ENCODE measurements around the gene ZPLD1. TPM values are rescaled to one million over a fixed set of nuclear protein-coding genes. Genes with fewer than 3 reads are reported as not detected.

ZPLD1 gene
- total RNA-seq, 4 donors from 2014 or later = not detected

- Histone ChIP-seq H3K27ac (no peak overlapping the region), H3K4me3 (no peak overlapping the region), H3K36me3 (no peaks in the 10 kb centered on the region), H3K4me1 (peaks cover 0 to 8% (median 0%) of the 10 kb centered on the region in 3 donors), H3K27me3 (no peaks in the 10 kb centered on the region), H3K9me3 (no peaks in the 10 kb centered on the region)
- no peak for TF ChIP-seq CTCF (IDR thresholded peaks at IDR 0.05)
- no peak for TF ChIP-seq POLR2A (IDR thresholded peaks at IDR 0.05)
- intact Hi-C loops (cut with DNase I) = no loop called here
- WGBS, 2 donors = 70 to 76% methylated on average over 4 of the region's 4 CpGs
- no peak for DNase-seq
Measured at GRCh38 chr3:102476198-102476597, 41.4 kb downstream of the ZPLD1 start.

- Histone ChIP-seq H3K27ac (no peak overlapping the region), H3K4me3 (no peak overlapping the region), H3K27me3 (no peaks in the 10 kb centered on the region), H3K4me1 (no peaks in the 10 kb centered on the region), H3K9me3 (no peaks in the 10 kb centered on the region), H3K36me3 (no peaks in the 10 kb centered on the region)
- intact Hi-C loops (cut with DNase I) = no loop called here
- DNase-seq = no peak
- TF ChIP-seq POLR2A (IDR thresholded peaks at IDR 0.05) = no peak
- 78 to 79% methylated on average over 1 of the region's 1 CpG for WGBS, 2 donors
Measured at GRCh38 chr3:102478160-102478559, 43.3 kb downstream of the ZPLD1 start.

GRCh38 chr3:102480139-102480538 lies 45.3 kb downstream of the ZPLD1 start:
- Histone ChIP-seq H3K27me3 (no peaks in the 10 kb centered on the region), H3K4me1 (no peaks in the 10 kb centered on the region), H3K9me3 (no peaks in the 10 kb centered on the region), H3K27ac (no peak overlapping the region), H3K4me3 (no peak overlapping the region), H3K36me3 (no peaks in the 10 kb centered on the region)
- DNase-seq = no peak
- no peak for TF ChIP-seq CTCF (IDR thresholded peaks at IDR 0.05)
- TF ChIP-seq POLR2A (IDR thresholded peaks at IDR 0.05) = no peak
- intact Hi-C loops (cut with DNase I) = no loop called here
- WGBS, 2 donors = 33 to 55% methylated on average over 2 of the region's 2 CpGs

GRCh38 chr3:102481050-102481449 lies 46.2 kb downstream of the ZPLD1 start:
- WGBS, 2 donors = 70 to 73% methylated on average over 4 of the region's 4 CpGs
- Histone ChIP-seq H3K27me3 (no peaks in the 10 kb centered on the region), H3K27ac (no peak overlapping the region), H3K4me3 (no peak overlapping the region), H3K9me3 (no peaks in the 10 kb centered on the region), H3K36me3 (no peaks in the 10 kb centered on the region), H3K4me1 (no peaks in the 10 kb centered on the region)
- DNase-seq = no peak
- intact Hi-C loops (cut with DNase I) = no loop called here
- TF ChIP-seq POLR2A (IDR thresholded peaks at IDR 0.05) (no peak), CTCF (IDR thresholded peaks at IDR 0.05) (no peak)

- Histone ChIP-seq H3K27me3 (no peaks in the 10 kb centered on the region), H3K36me3 (no peaks in the 10 kb centered on the region), H3K27ac (no peak overlapping the region), H3K4me3 (no peak overlapping the region), H3K4me1 (no peaks in the 10 kb centered on the region), H3K9me3 (no peaks in the 10 kb centered on the region)
- 43 to 60% methylated on average over 3 of the region's 3 CpGs for WGBS, 2 donors
- intact Hi-C loops (cut with DNase I) = no loop called here
- no peak for DNase-seq
- TF ChIP-seq POLR2A (IDR thresholded peaks at IDR 0.05) (no peak), CTCF (IDR thresholded peaks at IDR 0.05) (no peak)
Measured at GRCh38 chr3:102483556-102483955, 48.7 kb downstream of the ZPLD1 start.

GRCh38 chr3:102484363-102484762 lies 49.5 kb downstream of the ZPLD1 start:
- TF ChIP-seq CTCF (IDR thresholded peaks at IDR 0.05) = no peak
- no peak for TF ChIP-seq POLR2A (IDR thresholded peaks at IDR 0.05)
- intact Hi-C loops (cut with DNase I) = no loop called here

More at GRCh38 chr3:102484363-102484762, 49.5 kb downstream of the ZPLD1 start:
- H3K27me3 ChIP-seq = no peaks in the 10 kb centered on the region
- no peak for DNase-seq
- no peaks in the 10 kb centered on the region for H3K4me1 ChIP-seq
- no peaks in the 10 kb centered on the region for H3K36me3 ChIP-seq
- H3K4me3 ChIP-seq = no peak overlapping the region
- H3K9me3 ChIP-seq = no peaks in the 10 kb centered on the region
- 49 to 51% methylated on average over 3 of the region's 3 CpGs for WGBS, 2 donors
- no peak overlapping the region for H3K27ac ChIP-seq

All from esophagus squamous epithelium (tissue), 5 donors.